SU-DHL-6 (cell line): Measurements from ENCODE around the gene MRPS25.

Experiments used
- CTCF ChIP-seq: fragments of 200-600 bp; sonication (generic); IDR thresholded peaks from one replicate; pipeline ENCODE4 v1.5.1; 2017; ENCODE audit warnings: antibody characterized with exemption, mild to moderate bottlenecking, low read length, moderate library complexity; ENCODE audit not compliant: insufficient read depth, poor library complexity, severe bottlenecking
- EZH2phosphoT487 ChIP-seq: fragments of 200-600 bp; sonication (generic), shearing (Covaris generic); conservative IDR thresholded peaks from 2 replicates; pipeline ENCODE4 v1.6.1; 2018; ENCODE audit warnings: mild to moderate bottlenecking, antibody characterized with exemption, low read length, moderate library complexity, mixed read lengths

DNA sequence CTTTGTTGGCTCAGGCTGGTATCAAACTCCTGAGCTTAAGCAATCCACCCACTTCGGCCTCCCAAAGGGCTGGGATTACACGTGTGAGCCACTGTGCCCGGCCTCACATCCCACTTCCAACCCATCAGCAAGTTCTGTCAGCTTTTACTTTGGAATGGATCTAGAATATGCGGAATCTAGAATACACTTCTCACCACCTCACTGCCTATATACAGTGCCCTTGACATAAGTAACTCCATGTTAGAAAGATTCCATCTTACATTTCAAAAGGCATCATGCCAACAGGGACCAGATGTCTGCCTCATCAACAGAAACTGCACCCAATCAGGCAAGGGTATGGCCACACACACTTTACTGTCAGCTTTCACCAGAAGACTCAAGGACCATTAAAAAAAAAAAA lies 43.8 kb upstream of the MRPS25 start:
- TF ChIP-seq CTCF (no peak), EZH2phosphoT487 (no peak)
